GM19328 (cell line): Measurements from ENCODE around the gene PYGB.

ENCODE experiments used
- ATAC-seq: cut with Tn5 transposase; IDR thresholded peaks from one replicate; pipeline ENCODE4 v1.9.1; 2021; ENCODE audit warnings: mild to moderate bottlenecking, moderate library complexity; ENCODE audit not compliant: unreplicated experiment

Gene PYGB

DNA sequence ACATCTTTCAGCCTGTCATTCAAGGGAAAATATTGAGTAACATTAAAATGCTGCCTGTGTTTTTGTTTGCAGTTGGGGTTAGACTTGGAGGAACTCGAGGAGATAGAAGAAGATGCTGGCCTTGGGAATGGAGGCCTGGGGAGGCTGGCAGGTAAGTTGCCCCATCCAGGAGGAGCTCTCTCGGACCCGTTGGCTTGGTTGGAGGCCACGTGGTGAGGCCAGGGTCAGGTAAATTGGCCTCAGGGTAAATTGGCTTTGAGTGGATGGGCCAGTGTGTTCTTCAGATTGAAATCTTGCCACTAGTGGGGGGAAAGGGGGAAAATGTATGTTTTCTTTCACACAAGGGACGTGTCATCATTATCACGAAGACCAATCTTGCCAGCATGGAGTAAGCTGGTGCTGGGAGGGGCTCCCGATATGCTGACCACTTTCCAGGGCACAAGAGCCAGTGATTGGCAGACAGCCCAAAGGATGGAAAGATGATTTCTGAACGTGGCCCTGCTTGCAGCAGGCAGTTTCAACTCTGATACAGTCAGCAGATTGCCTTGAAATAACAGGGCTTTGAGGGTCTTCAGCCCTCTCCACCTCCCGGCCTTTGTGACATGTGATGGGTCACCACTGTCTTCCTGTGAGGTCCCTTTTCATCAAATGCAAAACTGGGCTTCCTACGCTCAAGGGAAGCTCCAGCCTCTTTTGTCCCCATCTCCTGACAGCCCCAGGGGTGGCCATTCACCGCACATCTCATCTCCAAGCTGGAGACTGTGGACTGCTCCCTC lies 21.4 kb downstream of the PYGB start:
- ATAC-seq = no peak

DNA sequence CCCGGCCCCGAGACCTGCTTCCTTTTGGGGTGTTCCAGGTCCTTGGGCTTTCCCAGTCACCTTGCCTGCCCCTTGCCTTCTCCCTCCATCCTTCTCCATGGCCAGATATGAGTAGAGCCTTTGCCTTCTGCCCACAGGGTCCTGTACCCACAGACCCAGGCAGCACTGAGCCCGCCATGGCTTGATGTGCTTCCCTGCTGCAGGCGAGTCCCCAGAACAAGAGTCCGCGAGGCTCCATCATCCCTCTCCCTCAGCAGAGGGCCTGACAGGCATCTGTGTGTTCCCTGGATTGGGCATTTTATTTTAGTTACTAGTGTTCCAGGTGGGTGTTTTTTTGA lies 21.9 kb downstream of the PYGB start:
- no peak for ATAC-seq

DNA sequence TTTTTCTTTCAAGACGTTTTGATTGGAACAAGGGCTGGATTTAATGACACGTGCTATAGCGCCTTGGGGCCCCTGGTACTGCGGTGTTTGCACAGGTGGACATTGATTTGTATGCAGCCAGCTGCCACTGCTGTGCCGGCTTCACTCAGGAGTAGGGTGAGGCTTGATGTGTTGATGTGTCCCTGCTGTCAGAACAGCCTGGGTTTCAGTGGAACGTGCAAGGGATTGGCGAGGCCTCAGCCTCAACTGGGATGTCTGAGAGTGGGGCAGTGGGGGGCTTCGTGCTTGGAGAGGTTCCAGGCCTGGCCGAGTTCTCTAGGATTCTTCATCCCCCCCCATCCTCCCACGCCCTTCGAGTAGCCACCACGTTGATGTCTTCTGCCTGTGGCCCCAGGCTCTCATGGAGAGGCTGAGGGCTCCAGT lies 23.0 kb downstream of the PYGB start:
- ATAC-seq = no peak

DNA sequence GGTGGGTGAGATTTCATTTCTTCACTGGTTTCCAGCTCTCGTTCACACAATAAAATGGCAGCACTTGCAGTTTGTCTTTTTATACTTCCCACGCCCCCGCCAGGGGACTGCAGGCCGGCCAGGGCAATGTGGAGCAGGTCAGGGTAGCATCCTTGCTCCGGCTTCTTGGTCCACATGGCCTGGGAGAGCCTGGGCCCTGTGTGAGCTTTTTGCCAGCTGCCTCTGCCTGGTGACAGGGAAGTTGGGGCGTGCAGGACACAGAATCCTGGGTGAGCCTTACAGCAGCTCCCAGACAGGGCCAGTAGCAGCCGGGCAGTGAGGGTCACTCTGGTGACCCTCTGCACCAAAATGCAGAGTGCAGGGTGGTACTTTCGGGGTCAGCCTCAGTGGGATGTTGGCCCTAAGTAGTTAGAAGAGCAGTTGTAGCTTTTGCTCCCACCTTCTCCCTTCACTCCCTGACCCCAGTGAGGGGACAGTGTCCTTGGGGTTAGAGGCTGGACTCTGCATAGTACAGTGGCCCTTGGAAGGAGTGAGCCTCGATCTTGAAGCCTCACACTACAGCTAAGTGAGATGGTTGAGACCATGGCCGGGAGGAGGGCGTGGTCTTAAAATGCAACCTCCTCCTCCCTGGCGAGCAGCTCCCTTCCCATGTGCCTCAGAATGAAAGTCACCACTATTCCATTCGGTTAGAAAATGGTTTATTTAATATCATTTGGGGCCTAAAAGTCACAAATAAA lies 23.8 kb downstream of the PYGB start:
- ATAC-seq = no peak

DNA sequence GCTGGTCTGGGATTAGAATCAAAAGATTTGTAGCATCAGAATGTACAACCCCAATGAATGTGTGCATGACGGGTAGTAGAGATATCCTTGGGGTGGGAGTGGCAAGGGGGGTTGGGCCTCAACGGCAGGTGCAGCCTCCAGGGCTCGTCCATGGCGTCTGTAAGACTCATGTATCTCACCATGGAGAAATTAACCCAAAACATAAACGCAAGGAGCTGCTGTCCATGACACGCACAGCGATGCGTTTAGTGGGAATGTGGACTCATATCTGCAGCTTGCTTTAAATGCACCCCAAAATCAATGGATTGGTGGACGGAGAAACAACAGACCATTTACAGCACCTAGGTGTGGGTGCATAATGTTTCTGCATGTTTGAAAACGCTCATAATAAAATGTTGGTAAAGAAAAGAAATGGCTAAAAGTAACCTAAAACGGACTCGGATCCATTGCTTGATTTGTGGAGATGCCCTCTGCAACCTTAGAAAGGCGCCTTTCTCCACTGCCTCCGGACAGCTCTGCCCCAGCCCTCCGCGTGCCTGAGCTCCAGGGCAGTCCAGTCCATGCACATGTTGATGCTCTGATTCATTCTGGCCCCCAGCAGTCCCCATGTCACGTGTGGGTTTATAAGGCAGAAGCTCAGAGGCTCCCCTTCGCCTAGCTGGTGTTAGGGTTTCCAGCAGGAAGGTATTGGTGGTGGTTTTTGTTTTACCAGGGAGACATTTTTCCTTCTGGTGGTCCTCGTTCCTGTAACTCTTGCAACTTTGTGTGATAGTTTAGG lies 24.5 kb downstream of the PYGB start:
- ATAC-seq = no peak

DNA sequence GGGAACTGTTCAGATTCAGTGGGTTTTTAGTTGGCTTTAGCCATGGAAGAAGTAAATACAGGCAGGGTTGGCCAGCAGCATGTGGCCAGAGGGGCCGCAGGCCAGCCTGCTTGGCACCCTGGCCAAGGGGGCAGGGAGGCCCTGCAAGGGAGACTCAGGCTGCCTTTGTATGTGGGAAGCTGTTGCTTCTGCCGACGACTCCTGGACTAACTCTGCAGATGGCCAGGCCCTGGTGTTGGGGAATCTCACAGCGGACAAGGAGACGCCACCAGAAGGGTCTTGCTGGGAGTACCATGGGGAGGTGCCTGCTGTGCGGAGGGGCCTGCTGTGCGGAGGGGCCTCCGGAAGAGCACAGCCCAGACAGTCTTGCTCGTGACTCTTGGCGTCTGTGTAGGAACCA lies 25.2 kb downstream of the PYGB start:
- ATAC-seq = no peak

DNA sequence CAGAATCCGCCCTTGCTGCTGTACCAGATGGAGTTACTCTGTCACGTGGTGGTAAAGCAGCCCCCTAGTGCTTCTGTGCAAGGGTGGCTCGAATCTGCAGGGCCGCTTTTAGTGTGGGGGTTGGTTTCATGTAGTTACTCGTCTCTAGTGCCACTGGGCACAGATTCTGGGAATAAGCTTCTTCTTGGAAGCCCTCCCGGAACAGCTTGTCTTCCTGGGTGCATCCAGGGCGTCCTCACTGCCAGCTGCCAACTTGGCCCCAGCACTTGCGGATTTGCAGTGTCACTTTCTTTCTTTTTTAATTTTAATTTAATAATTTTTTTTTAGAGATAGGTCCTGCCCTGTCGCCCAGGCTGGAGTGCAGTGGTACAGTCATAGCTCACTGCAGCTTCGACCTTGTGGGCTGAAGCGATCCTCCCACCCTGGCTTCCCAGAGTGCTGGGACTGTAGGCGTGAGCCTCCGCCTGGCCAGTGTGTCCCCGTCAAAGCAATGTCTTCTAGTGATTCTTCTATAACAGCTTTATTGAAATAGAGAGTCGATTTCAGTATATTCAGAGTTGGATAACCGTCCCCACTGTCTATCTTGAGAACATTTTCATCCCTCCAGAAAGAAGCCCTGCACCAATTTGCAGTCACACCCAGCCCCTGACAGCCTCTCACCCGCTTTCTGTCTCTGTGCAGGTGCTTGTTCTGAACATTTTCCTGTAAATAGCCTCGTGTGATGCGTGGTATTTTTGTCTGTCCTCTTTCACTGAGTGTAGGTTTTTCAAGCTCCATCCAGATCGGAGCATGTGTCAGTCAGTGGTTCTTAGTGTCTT lies 25.9 kb downstream of the PYGB start:
- ATAC-seq = no peak

DNA sequence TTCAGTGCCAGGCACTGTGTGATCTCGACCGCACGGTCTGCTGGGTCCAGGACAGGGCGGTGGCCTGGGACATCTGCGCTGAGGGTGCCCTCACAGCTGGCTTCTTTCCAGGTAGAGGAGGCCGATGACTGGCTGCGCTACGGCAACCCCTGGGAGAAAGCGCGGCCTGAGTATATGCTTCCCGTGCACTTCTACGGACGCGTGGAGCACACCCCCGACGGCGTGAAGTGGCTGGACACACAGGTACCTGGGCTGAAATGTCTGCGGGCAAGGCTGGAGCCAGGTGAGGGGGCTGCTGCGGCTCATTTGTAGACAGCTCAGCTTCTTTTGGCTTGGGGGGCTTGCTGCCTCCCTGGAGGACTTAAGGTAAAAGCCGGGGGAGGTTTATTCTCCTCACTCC lies 26.6 kb downstream of the PYGB start:
- no peak for ATAC-seq

DNA sequence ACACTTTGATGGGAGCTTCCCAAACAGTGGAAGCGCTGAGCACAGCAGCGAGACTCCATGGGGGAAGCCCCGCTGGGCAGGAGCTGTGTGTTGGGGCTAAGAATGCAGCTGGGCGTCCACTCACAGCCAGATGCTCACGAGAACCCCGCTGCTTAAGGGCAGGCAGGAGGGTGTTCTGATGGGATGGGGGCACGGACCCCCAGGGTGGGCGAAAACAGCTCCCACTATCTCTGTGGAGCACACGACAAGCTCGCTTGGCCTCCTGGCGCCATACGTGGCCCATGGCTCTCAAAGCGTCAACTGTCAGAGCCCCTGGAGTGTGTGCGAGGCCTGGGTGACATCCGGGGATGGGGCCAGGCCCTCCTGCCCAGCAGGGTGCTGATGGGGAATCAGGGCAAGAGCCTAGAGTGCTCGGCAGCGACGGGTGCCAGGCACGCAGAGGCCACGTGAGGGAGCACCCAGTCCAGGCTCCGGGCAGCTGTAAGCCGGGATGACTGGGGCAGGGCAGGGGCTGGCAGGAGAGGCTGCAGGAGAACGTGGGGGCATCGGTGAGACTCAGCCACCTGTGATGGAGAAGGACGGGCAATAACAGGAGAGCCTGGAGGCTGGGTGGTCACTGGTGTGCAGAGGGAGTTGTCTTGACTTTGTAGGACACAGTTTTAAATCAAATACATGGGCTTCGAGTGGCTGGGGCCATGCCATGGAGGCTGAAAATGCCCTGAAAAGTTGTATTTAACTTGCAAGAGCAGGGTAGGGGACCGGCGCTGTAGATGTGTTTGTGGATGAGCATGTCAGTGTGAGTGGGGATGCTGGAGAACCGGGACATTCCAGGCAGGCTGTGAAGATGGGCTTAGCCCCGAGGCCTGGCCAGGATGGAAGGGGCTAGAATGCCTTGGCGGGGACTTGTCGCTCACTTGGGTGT lies 27.3 kb downstream of the PYGB start:
- no peak for ATAC-seq

DNA sequence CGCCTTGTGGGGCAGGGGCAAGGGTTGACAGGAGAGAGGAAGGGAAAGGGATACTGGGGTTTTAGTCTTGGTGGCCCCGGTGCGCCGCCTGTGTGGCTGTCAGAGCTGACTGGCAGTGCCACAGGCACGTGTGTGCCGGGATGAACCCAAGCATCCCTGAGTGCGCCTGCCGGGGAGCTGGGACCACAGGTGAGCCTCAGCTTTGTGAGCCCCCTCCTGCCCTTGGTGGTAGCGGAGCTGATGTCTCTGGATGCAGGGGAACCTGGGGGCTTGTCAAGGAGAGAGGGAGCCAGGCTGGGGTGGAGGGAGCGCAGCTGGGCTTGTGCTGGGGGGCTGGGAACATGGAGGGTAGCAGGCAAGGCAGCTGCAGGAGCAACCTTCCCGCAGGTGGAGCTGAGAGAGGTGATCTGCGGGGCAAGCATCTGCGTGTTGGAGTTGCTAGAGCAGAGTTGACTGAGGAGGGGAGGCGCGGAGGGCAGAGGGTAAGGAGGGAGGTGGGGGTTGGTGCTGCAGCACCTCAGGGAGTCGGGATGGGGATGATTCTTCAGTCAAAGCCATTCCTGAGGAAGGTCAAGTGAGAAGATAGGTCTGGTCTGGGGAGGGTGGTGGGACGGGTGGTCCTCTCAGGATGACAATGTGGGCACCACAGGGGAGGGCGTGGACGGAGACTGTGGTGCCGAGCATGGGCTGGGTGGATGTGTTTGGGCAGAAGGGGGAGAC lies 28.1 kb downstream of the PYGB start:
- ATAC-seq = no peak

DNA sequence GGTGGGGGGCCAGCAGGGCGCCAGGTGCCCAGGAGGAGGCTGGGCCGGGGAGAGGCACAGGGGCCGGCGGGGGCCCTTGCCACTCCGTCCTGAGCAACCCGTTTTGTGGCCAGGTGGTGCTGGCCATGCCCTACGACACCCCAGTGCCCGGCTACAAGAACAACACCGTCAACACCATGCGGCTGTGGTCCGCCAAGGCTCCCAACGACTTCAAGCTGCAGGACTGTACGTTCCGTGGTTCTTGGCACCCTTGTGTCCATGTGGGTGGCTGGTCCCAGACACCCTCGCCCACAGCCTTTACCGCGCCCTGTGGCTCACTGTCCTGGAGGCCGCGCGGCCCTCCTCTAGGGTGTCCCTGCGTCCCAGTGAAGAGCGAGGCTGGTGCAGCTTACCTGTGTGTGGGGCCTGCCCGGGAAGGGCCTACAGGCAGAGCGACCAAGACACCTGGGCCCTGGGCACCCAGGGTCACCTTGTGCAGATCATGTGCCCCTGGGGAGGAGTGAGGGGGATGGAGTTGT lies 28.7 kb downstream of the PYGB start:
- ATAC-seq = no peak

DNA sequence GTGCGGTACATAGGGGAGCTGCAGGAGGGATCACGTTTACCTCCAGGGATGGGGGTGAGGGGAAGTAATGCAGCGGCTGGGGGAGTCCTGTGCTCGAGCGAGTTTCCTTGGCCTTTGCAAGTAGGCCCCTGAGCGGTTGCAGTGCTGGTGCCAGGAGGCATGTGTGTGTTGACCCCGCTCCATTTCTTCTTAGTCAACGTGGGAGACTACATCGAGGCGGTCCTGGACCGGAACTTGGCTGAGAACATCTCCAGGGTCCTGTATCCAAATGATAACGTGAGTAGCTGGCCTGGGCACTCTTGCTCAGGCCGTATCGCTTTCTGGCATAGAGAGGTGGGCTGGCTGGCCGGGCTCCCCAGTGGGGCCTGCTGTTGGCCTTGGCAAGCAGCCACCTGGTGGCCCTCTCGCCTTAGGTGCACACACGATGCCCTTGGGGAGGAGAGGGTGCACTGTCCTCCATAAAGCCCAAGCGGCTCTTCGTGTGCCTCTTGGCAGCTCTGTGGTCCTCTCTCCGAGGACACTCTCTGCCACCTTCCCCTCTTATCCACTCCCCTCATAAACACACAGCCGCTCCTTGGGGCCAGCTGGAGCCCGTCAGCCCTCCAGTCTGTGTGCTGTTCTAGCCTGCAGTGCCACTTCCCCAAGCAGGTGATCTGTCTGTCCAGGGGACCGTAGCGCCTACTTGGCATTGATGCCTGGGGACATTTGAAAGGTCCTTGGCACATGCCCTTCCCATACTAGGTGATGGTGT lies 29.3 kb downstream of the PYGB start:
- ATAC-seq = no peak

DNA sequence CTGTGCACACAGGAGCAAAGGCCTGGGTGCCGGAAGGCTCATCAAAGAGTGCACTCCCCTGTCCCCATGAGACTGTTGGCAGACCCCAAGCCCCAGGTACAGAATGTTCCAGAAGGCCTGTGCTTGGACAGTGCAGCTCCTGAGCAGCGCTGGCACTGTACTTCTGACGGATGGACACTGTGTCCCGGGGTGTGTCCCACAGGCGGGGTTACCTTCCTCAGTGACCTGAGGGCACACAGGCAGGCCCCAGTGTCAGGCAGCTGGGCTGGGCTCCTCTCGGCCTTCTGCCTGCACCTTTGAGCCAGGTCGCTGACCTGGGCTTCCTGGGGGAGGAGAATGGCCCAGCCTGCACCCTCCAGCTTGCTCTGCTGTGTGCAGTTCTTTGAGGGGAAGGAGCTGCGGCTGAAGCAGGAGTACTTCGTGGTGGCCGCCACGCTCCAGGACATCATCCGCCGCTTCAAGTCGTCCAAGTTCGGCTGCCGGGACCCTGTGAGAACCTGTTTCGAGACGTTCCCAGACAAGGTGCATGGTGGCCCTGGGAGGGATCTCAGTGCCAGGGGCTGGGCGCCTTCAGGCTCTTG lies 30.1 kb downstream of the PYGB start:
- ATAC-seq = no peak

DNA sequence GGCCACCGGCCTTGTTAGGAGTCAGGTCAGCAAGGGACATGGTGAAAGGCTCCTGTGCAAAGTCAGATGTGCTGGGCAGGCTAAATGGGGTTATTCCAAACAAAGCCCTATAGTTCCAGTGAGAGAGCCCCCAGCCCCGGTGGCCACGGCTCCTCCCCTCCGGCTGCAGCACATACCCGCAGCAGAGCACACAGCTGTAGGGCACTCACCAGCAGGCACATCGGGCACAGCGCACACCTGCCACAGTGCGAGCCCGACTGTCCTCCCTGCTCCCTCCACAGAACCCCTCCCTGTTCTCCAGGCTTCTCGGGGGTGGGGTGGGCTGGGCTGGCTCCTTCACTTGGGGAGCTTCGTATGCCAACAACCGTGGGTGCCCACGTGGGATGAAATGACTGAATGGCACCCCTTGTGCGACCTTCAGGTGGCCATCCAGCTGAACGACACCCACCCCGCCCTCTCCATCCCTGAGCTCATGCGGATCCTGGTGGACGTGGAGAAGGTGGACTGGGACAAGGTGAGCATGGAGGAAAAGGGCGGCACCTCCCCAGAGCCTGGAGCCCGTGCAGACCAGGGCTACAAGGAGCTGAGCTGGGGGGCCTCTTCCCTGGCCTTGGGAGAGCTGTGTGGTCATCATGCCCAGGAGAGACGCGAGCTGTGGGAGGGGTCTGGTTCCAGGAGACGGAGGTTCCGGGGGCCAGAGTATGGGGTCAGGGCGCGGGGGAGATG lies 30.9 kb downstream of the PYGB start:
- ATAC-seq = no peak

DNA sequence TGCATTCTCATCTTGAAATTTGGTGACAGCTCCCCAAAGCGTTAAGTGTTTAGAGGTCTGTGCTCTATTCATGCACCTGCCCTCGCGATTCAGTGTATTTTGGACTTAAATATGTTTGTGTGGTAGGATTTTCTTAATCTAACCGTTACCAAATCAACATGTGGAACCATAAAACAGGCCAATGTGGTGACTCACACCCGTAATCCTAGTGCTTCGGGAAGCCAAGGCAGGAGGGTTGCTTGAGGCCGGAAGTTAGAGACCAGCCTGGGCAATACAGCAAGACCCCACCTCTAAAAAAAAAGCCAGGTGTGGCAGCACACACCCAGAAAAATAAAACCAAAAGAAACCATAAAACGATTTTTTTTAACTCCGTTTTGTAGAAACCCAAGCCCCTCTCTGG lies 31.5 kb downstream of the PYGB start:
- ATAC-seq = no peak

DNA sequence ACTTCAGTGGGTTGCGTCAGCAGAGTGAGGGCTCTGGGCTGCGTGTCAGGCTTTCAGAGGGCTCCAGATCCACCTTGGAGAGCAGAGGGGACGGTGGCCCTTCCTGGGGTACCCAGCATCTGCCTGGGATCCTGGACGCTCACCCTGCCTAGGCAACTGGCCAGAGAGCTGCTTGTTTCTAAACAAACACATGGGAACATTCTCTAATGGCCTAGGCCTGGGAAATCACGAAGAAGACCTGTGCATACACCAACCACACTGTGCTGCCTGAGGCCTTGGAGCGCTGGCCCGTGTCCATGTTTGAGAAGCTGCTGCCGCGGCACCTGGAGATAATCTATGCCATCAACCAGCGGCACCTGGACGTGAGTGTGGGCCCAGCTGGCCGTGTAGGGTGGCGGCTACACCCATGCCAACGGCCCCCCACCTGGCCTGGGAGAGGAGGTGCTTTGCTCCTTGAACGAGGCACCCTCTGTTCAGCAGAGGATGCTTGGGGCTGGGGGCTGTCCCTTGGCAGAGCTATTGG lies 32.2 kb downstream of the PYGB start:
- no peak for ATAC-seq
